ENCODE results near the gene VMAC. TPM values are rescaled to one million over a fixed set of nuclear protein-coding genes. Genes with fewer than 3 reads are reported as not detected.
"Not testable (repeated sequence)": the region's sequence is repeated elsewhere in the genome, so short reads cannot be mapped to it uniquely, and the experiment has no call there.

The VMAC gene, protein sequence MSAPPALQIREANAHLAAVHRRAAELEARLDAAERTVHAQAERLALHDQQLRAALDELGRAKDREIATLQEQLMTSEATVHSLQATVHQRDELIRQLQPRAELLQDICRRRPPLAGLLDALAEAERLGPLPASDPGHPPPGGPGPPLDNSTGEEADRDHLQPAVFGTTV
- 1 to 10 TPM; 5.9 TPM for total RNA-seq
- 3.5 TPM for polyA plus RNA-seq (2013, experiment 1 of 2)
- polyA plus RNA-seq (2013, experiment 2 of 2), result 3.4 TPM
- long read RNA-seq, experiment 1, partial matches to known transcripts, result 0 of 1 reads
- long read RNA-seq, experiment 1, other reads (novel, unspliced or antisense), result 1 of 1 reads
- long read RNA-seq, experiment 2, result 0 reads
- long read RNA-seq, experiment 3, transcript VMAC-201 (2 exons, 2,254 nt), result major isoform, 13 of 14 reads
- long read RNA-seq, experiment 3, partial matches to known transcripts, result 0 of 14 reads
- long read RNA-seq, experiment 3, other reads (novel, unspliced or antisense), result 1 of 14 reads
- long read RNA-seq, experiment 4, result 0 reads

DNA sequence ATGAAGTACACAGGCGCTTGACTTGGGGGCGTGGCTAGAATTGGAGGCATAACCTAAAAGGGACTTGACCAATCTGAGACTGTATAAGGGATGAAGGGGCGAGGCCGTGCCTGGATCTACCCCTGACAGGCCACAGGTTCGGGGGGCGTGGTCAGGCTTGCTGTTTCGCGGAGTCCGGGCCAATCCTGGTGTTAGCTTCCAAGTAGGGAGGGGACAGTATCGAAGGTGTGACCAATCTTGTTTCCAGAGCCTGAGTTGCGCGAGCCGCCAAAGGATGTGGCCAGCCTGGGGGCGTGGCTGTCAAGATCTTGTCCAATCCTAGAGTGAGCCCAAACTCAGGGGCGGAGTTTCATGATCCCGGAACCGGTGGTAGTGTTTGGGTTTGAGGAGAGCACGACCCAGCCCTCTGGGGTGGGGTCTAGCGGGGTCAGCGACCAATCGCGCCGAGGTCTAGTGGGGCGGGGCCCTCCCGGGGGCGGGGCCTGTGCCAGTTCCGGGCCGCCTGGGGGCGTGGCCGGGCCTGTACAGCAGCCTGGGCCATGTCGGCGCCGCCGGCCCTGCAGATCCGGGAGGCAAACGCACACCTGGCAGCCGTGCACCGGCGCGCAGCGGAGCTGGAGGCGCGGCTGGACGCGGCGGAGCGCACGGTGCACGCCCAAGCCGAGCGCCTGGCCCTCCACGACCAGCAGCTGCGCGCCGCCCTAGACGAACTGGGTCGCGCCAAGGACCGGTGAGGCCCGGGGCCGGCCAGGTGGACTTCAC, at the start of gene VMAC:
TSS of gene VMAC (plus strand) at position 521 of the 762 bp plus-strand sequence. CDS start at position 540, 19 bp downstream.
- H3K9me3 ChIP-seq (ENCODE audit: control insufficient read depth, low read length), result no peaks in the 10 kb centered on the region
- peak within 1 kb of the TSS; percentile 93 for H3K27ac ChIP-seq (ENCODE audit: low read depth, low read length)
- H3K4me3 ChIP-seq (ENCODE audit: low read length), result peak within 1 kb of the TSS; percentile 95
- H3K9ac ChIP-seq (ENCODE audit: extremely low read depth, low read length, poor library complexity, severe bottlenecking), result peak within 1 kb of the TSS; percentile 98
- DNase-seq, result peak; percentile 100
- Mint-ChIP-seq H3K27ac (peak within 1 kb of the TSS; percentile 99), H3K27me3 (ENCODE audit: insufficient read depth) (no peaks in the 10 kb centered on the region), H3K4me3 (peak within 1 kb of the TSS; percentile 96), H3K9me3 (no peaks in the 10 kb centered on the region), H3K36me3 (ENCODE audit: low read depth) (peaks cover 17% of the 10 kb centered on the region), H3K4me1 (peaks cover 3% of the 10 kb centered on the region)
- TF ChIP-seq, protein P1, sequence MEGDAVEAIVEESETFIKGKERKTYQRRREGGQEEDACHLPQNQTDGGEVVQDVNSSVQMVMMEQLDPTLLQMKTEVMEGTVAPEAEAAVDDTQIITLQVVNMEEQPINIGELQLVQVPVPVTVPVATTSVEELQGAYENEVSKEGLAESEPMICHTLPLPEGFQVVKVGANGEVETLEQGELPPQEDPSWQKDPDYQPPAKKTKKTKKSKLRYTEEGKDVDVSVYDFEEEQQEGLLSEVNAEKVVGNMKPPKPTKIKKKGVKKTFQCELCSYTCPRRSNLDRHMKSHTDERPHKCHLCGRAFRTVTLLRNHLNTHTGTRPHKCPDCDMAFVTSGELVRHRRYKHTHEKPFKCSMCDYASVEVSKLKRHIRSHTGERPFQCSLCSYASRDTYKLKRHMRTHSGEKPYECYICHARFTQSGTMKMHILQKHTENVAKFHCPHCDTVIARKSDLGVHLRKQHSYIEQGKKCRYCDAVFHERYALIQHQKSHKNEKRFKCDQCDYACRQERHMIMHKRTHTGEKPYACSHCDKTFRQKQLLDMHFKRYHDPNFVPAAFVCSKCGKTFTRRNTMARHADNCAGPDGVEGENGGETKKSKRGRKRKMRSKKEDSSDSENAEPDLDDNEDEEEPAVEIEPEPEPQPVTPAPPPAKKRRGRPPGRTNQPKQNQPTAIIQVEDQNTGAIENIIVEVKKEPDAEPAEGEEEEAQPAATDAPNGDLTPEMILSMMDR (conservative IDR thresholded peaks at IDR 0.05), result no peak
- no peaks in the 10 kb centered on the region for H3K4me1 ChIP-seq (ENCODE audit: control insufficient read depth, insufficient read depth, low read length)
- peaks cover 6% of the 10 kb centered on the region for H3K36me3 ChIP-seq (ENCODE audit: control insufficient read depth, insufficient read depth, low read length)
- WGBS, 2 experiments (ENCODE audit: insufficient coverage in 1 of 2, insufficient read length in 1 of 2), result 0 to 1% methylated on average over 23 to 61 of the region's 61 CpGs
- no peaks in the 10 kb centered on the region for H3K27me3 ChIP-seq (ENCODE audit: control insufficient read depth, insufficient read depth, low read length, poor library complexity, severe bottlenecking)

DNA sequence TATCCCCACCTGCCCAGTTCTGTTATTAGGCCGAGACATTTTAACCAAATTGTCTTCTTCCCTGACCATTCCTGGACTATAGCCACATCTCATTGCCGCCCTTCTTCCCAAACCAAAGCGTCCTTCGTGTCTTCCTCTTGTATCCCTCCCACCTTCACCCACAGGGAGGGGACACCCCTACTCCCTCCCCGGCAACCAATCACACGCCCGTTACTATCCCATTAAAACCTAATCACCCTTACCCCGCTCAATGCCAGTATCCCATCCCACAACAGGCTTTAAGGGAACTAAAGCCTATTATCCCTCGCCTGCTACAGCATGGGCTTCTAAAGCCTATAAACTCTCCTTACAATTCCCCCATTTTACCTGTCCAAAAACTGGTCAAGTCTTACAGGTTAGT, 49.5 kb upstream of the VMAC start:
- not testable (repeated sequence) for H3K4me3 Mint-ChIP-seq; H3K27ac Mint-ChIP-seq; H3K9me3 ChIP-seq (ENCODE audit: control insufficient read depth, low read length); H3K9me3 Mint-ChIP-seq; H3K4me3 ChIP-seq (ENCODE audit: low read length); H3K36me3 Mint-ChIP-seq (ENCODE audit: low read depth); H3K9ac ChIP-seq (ENCODE audit: extremely low read depth, low read length, poor library complexity, severe bottlenecking); H3K4me1 ChIP-seq (ENCODE audit: control insufficient read depth, insufficient read depth, low read length); H3K27me3 ChIP-seq (ENCODE audit: control insufficient read depth, insufficient read depth, low read length, poor library complexity, severe bottlenecking); H3K4me1 Mint-ChIP-seq; H3K36me3 ChIP-seq (ENCODE audit: control insufficient read depth, insufficient read depth, low read length); H3K27me3 Mint-ChIP-seq (ENCODE audit: insufficient read depth); DNase-seq; H3K27ac ChIP-seq (ENCODE audit: low read depth, low read length)
- 89 to 93% methylated on average over 9 of the region's 9 CpGs for WGBS, 2 experiments (ENCODE audit: insufficient coverage in 1 of 2, insufficient read length in 1 of 2)

DNA sequence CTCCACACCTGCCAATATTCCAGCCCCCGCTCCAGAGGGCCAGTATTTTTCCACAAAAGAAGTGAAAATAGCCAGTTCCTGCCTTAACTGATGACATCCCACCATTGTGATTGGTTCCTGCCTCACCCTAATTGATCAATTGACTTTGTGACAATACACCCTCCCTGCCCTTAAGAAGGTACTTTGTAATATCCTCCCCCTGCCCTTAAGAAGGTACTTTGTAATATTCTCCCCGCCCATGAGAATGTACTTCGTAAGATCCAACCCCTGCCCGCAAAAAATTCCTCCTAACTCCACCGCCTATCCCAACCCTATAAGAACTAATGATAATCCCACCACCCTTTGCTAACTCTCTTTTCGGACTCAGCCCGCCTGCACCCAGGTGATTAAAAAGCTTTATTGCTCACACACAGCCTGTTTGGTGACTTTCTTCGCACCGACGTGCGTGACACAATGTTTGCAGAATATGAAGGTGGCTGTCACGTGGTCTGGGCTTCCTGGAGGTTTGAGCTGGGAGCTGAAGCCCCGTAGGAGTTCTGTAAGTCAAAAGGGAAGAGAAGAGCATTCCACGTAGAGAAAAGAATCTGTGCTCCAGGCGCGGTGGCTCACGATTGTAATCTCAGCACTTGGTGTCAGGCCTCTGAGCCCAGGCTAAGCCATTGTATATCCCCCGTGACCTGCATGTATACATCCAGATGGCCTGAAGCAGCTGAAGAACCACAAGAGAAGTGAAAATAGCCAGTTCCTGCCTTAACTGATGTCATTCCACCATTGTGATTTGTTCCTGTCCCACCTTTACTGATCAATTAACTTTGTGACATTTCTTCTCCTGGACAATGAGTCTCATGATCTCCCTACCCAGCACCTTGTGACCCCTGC, 47.2 kb upstream of the VMAC start:
- TF ChIP-seq, protein P1 (conservative IDR thresholded peaks at IDR 0.05), result no peak
- no peak for DNase-seq
- peaks cover 4% of the 10 kb centered on the region for H3K27me3 Mint-ChIP-seq (ENCODE audit: insufficient read depth)
- no peaks in the 10 kb centered on the region for H3K36me3 ChIP-seq (ENCODE audit: control insufficient read depth, insufficient read depth, low read length)
- no peaks in the 10 kb centered on the region for H3K4me1 ChIP-seq (ENCODE audit: control insufficient read depth, insufficient read depth, low read length)
- no peaks in the 10 kb centered on the region for H3K9me3 Mint-ChIP-seq
- no peak overlapping the region for H3K27ac Mint-ChIP-seq
- H3K36me3 Mint-ChIP-seq (ENCODE audit: low read depth), result no peaks in the 10 kb centered on the region
- 93 to 95% methylated on average over 17 to 18 of the region's 18 CpGs for WGBS, 2 experiments (ENCODE audit: insufficient coverage in 1 of 2, insufficient read length in 1 of 2)
- H3K27me3 ChIP-seq (ENCODE audit: control insufficient read depth, insufficient read depth, low read length, poor library complexity, severe bottlenecking), result no peaks in the 10 kb centered on the region
- H3K4me3 ChIP-seq (ENCODE audit: low read length), result no peak overlapping the region
- H3K9ac ChIP-seq (ENCODE audit: extremely low read depth, low read length, poor library complexity, severe bottlenecking), result no peak overlapping the region
- no peaks in the 10 kb centered on the region for H3K9me3 ChIP-seq (ENCODE audit: control insufficient read depth, low read length)
- no peak overlapping the region for H3K4me3 Mint-ChIP-seq
- no peak overlapping the region for H3K27ac ChIP-seq (ENCODE audit: low read depth, low read length)
- H3K4me1 Mint-ChIP-seq, result peaks cover 9% of the 10 kb centered on the region
